Left lung (tissue), 10 donors: Measurements from ENCODE around the gene ESRRA. TPM values are rescaled to one million over a fixed set of nuclear protein-coding genes. Genes with fewer than 3 reads are reported as not detected.

ENCODE experiments used
- ATAC-seq: fragments of 200-7000 bp; cut with Tn5 transposase; one replicate; pipeline ENCODE4 v1.9.1; 2020; ENCODE audit warnings: moderate library complexity
- DNase-seq, 4 donors: peaks; one replicate each; pipeline ENCODE4 v3.0.0-alpha.2; 2013 to 2020
- H3K27ac ChIP-seq, 2 donors: fragments of 200-600 bp; sonication (generic) in 1 of 2; one replicate each; pipeline versions ENCODE4 v1.5.0 to v1.8.0; 2020 to 2021
- H3K27me3 ChIP-seq, 2 donors: fragments of 200-600 bp; sonication (generic) in 1 of 2; one replicate each; pipeline versions ENCODE4 v1.5.0 to v1.8.0; 2020 to 2021
- H3K36me3 ChIP-seq, 2 donors: fragments of 200-600 bp; sonication (generic) in 1 of 2; one replicate each; pipeline versions ENCODE4 v1.5.0 to v1.8.0; 2020 to 2021
- H3K4me1 ChIP-seq, 2 donors: fragments of 200-600 bp; one replicate each; pipeline ENCODE4 v1.8.0; 2021
- H3K4me3 ChIP-seq, 2 donors: fragments of 200-600 bp; sonication (generic) in 1 of 2; one replicate each; pipeline versions ENCODE4 v1.5.0 to v1.8.0; 2020 to 2021; ENCODE audit warnings: mild to moderate bottlenecking in 1 of 2
- H3K9me3 ChIP-seq, 2 donors: fragments of 200-600 bp; sonication (generic) in 1 of 2; one replicate each; pipeline versions ENCODE4 v1.5.0 to v1.8.0; 2020 to 2021
- intact Hi-C, 2 donors: fragments of 100-400 bp; cut with DNase I; formaldehyde crosslinking; loops; one replicate each; pipeline versions ENCODE4 v1.11.2 to v1.14.2; 2022
- polyA plus RNA-seq, 6 donors: library from polyadenylated mRNA; unstranded; fragments of 120-200 nt; gene quantifications; one replicate each; pipeline ENCODE4 v1.2.1, GENCODE V29; 2013; ENCODE audit not compliant: insufficient read length in 6 of 6
- total RNA-seq, 2 donors: library from RNA; stranded (reverse); fragmentation: NEBNext Ultra II Directional; extraction: Animal tissue kit (Norgen Biotek cat#: 25700); gene quantifications; one replicate each; pipeline ENCODE4 v1.2.1, GENCODE V29; 2021
- TF ChIP-seq, protein P1 (sequence below), 2 donors: fragments of 200-600 bp; sonication (generic) in 1 of 2; IDR thresholded peaks; one replicate each; pipeline versions ENCODE4 v1.5.0 to v1.8.0; 2021; ENCODE audit warnings: antibody characterized with exemption in 2 of 2
- donor health status: DM: no; HTN: yes; CAD: no.
- donor health status: DM: no; HTN: no; CAD: no.

The ESRRA gene
- total and polyA plus RNA-seq, 8 donors: 10.2 to 60.1 (median 13.8) TPM

DNA sequence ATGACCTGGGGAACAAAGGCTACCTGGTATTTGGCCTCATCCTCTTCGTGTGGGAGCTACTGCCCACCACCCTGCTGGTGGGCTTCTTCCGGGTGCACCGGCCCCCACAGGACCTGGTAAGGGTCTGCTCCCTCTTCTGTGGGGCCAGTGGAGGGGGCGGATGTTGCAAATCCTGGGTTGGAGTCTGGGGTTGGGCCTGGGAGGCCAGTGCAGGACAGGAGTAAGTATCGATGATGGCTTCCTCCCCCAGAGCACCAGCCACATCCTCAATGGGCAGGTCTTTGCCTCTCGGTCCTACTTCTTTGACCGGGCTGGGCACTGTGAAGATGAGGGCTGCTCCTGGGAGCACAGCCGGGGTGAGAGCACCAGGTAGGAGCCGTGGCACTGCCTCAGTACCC is 17.0 kb upstream of the ESRRA start:
- H3K27me3 ChIP-seq: peaks cover 34 to 35% of the 10 kb centered on the region in 2 donors
- H3K36me3 ChIP-seq: peaks cover 0 to 7% of the 10 kb centered on the region in 2 donors
- DNase-seq (no peak), ATAC-seq (no peak)
- H3K4me3 ChIP-seq: no peak overlapping the region
- peaks cover 20 to 41% of the 10 kb centered on the region in 2 donors for H3K4me1 ChIP-seq
- TF ChIP-seq, protein P1, sequence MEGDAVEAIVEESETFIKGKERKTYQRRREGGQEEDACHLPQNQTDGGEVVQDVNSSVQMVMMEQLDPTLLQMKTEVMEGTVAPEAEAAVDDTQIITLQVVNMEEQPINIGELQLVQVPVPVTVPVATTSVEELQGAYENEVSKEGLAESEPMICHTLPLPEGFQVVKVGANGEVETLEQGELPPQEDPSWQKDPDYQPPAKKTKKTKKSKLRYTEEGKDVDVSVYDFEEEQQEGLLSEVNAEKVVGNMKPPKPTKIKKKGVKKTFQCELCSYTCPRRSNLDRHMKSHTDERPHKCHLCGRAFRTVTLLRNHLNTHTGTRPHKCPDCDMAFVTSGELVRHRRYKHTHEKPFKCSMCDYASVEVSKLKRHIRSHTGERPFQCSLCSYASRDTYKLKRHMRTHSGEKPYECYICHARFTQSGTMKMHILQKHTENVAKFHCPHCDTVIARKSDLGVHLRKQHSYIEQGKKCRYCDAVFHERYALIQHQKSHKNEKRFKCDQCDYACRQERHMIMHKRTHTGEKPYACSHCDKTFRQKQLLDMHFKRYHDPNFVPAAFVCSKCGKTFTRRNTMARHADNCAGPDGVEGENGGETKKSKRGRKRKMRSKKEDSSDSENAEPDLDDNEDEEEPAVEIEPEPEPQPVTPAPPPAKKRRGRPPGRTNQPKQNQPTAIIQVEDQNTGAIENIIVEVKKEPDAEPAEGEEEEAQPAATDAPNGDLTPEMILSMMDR (IDR thresholded peaks at IDR 0.05): no peak
- H3K27ac ChIP-seq: no peak overlapping the region
- no peaks in the 10 kb centered on the region for H3K9me3 ChIP-seq
- intact Hi-C loops: no loop called here

DNA sequence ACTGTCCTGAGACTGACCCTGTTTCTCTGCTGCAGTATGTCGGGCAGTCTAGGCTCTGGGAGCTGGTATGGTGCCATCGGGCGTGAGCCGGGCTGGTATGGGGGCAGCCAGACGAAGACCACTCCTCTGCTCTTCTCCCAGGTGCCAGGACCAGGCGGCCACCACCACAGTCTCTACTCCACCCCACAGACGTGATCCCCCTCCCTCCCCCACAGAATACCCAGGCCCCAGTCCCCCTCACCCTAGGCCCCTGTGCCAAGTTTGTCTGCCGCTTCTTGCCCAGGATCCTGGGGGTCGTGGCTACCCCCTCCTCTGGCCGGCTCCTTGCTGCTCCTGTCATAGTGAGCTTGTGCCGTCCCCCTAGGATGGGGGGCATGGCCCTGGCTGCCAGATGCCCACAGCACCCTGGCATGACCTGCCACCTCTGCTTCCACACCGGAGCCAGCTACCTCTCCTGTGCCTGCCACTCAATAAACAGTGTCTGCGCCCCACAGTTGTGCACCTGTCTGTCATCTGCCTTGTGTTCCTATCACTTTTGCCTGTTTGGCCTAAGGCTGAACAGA is 16.2 kb upstream of the ESRRA start:
- Histone ChIP-seq H3K4me3 (no peak overlapping the region), H3K36me3 (peaks cover 0 to 7% of the 10 kb centered on the region in 2 donors), H3K9me3 (no peaks in the 10 kb centered on the region), H3K4me1 (peaks cover 15 to 34% of the 10 kb centered on the region in 2 donors), H3K27me3 (peaks cover 36 to 42% of the 10 kb centered on the region in 2 donors), H3K27ac (no peak overlapping the region)
- intact Hi-C loops: no loop called here
- no peak for ATAC-seq
- TF ChIP-seq, protein P1 (IDR thresholded peaks at IDR 0.05): no peak
- no peak for DNase-seq

GRCh38 chr11:64290352-64291261 is 14.7 kb upstream of the ESRRA start:
- intact Hi-C loops: no loop called here
- H3K9me3 ChIP-seq: no peaks in the 10 kb centered on the region

DNA sequence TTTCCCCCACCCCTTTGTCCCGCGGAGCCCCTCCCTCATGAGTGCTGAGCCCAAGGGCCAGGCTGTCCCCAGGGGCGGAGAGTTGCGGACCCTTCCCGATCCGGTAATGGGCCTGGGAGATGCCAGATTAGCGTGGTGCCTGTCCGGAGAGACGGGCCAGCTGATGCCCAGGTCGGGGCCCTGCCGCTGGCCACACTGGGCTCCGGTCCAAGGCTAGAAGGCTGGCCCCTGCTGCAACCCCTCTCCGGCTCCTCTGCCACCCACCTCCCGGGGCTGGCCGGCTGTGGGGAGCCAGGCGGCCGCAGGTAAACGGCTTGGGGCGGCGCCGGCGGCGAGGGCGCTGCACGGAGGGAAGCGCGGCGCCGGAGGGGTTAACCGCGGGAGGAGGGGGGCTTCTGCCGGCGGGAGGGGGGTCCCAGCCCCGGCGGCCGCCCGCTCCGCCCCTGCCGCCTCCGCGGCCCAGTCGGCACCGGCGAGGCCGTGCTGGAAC is 14.0 kb upstream of the ESRRA start, which contains the start of gene KCNK4:
KCNK4 (plus strand) TSS at position 41 of the 490 bp plus-strand sequence. CDS start 1,717 bp downstream, outside the sequence.
- no peak for ATAC-seq

More at GRCh38 chr11:64290352-64291261, 14.7 kb upstream of the ESRRA start:
- TF ChIP-seq, protein P1 (IDR thresholded peaks at IDR 0.05): no peak
- Histone ChIP-seq H3K4me1 (peaks cover 18 to 31% of the 10 kb centered on the region in 2 donors), H3K27ac (no peak overlapping the region), H3K36me3 (peaks cover 0 to 7% of the 10 kb centered on the region in 2 donors), H3K27me3 (peaks cover 36 to 58% of the 10 kb centered on the region in 2 donors), H3K4me3 (no peak overlapping the region)
- ATAC-seq (no peak), DNase-seq (no peak)

More for the DNA sequence above, 14.0 kb upstream of the ESRRA start, which contains the start of gene KCNK4:
- Histone ChIP-seq H3K27ac (no peak within 1 kb of the TSS), H3K4me3 (peak within 1 kb of the TSS; percentile 11 to 14), H3K9me3 (no peaks in the 10 kb centered on the region), H3K27me3 (peaks cover 39 to 65% of the 10 kb centered on the region in 2 donors), H3K36me3 (peaks cover 0 to 7% of the 10 kb centered on the region in 2 donors), H3K4me1 (peaks cover 14 to 26% of the 10 kb centered on the region in 2 donors)
- intact Hi-C loops: no loop called here
- TF ChIP-seq, protein P1 (IDR thresholded peaks at IDR 0.05): no peak
- DNase-seq: no peak
